ENCODE data around the gene CTXND2. TPM values are rescaled to one million over a fixed set of nuclear protein-coding genes. Genes with fewer than 3 reads are reported as not detected.

The CTXND2 gene
- total RNA-seq, 1 experiment from 2014 or later = not detected

DNA sequence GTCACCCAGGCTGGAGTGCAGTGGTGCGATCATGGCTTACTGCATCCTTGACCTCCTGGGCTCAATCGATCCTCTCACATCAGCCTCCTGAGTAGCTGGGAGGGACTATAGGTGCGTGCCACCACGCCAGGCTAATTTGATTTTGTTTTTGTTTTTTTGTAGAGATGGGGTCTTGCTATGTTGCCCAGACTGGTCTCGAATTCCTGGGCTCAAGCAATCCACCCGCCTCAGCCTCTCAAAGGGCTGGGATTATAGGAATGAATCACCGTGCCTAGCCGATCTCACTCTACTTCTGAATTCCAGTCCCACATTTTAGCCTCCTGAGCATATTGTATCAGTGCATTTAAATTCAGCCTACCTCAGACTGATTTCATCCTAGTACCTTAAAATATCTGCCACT, 1.8 kb downstream of the CTXND2 start:
- DNase-seq = no peak
- Mint-ChIP-seq H3K27me3 (ENCODE audit: insufficient read depth, unreplicated experiment) (peaks cover 6% of the 10 kb centered on the region), H3K36me3 (ENCODE audit: insufficient read depth, unreplicated experiment) (peaks cover 5% of the 10 kb centered on the region), H3K27ac (ENCODE audit: unreplicated experiment) (no peak overlapping the region), H3K4me3 (ENCODE audit: unreplicated experiment) (no peak overlapping the region), H3K4me1 (ENCODE audit: low read depth, unreplicated experiment) (no peaks in the 10 kb centered on the region), H3K9me3 (ENCODE audit: unreplicated experiment) (no peaks in the 10 kb centered on the region)
- no peaks in the 10 kb centered on the region for H3K4me1 ChIP-seq
- H3K36me3 ChIP-seq (ENCODE audit: control insufficient read depth, insufficient read depth, low read length) = no peaks in the 10 kb centered on the region
- CTCF ChIA-PET = no interaction called here
- intact Hi-C loops (cut with micrococcal nuclease; ENCODE audit: unreplicated experiment) = no loop called here
- no peak overlapping the region for H3K4me3 ChIP-seq (ENCODE audit: low read depth, low read length)
- POLR2A ChIA-PET = no interaction called here
- TF ChIP-seq, protein P1, sequence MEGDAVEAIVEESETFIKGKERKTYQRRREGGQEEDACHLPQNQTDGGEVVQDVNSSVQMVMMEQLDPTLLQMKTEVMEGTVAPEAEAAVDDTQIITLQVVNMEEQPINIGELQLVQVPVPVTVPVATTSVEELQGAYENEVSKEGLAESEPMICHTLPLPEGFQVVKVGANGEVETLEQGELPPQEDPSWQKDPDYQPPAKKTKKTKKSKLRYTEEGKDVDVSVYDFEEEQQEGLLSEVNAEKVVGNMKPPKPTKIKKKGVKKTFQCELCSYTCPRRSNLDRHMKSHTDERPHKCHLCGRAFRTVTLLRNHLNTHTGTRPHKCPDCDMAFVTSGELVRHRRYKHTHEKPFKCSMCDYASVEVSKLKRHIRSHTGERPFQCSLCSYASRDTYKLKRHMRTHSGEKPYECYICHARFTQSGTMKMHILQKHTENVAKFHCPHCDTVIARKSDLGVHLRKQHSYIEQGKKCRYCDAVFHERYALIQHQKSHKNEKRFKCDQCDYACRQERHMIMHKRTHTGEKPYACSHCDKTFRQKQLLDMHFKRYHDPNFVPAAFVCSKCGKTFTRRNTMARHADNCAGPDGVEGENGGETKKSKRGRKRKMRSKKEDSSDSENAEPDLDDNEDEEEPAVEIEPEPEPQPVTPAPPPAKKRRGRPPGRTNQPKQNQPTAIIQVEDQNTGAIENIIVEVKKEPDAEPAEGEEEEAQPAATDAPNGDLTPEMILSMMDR (IDR thresholded peaks at IDR 0.05; ENCODE audit: insufficient read depth in 1 of 2, low read depth in 1 of 2, low read length in 1 of 2, severe bottlenecking in 1 of 2, unreplicated experiment in 1 of 2) = no peak
- no peaks in the 10 kb centered on the region for H3K27me3 ChIP-seq (replicated peaks; ENCODE audit: control insufficient read depth, insufficient read depth, low read length)
- no TSS peak for BruUV-seq (replicated peaks)
- no peaks in the 10 kb centered on the region for H3K9me3 ChIP-seq

DNA sequence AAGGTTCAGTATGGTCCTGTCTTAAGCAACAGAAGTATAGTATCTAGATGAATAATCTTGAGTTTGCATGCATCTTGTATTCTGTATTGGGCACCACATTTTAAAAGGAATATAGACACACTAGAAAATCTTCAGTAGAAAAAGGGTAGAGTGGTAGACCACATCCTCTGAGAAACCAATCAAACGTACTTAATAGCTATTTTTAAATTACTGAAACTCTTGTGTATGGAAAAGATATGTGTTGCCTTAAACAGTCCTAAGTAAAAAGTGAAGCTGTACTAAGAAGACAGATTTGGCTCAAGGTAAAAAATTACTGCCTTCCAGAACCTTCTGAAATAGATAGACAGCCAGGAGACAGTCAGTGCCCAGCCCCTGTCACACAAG, 3.1 kb downstream of the CTXND2 start:
- Histone ChIP-seq H3K4me1 (no peaks in the 10 kb centered on the region), H3K9me3 (no peaks in the 10 kb centered on the region), H3K27me3 (replicated peaks; ENCODE audit: control insufficient read depth, insufficient read depth, low read length) (no peaks in the 10 kb centered on the region), H3K4me3 (ENCODE audit: low read depth, low read length) (no peak overlapping the region), H3K36me3 (ENCODE audit: control insufficient read depth, insufficient read depth, low read length) (no peaks in the 10 kb centered on the region)
- Mint-ChIP-seq H3K4me3 (ENCODE audit: unreplicated experiment) (no peak overlapping the region), H3K9me3 (ENCODE audit: unreplicated experiment) (no peaks in the 10 kb centered on the region), H3K36me3 (ENCODE audit: insufficient read depth, unreplicated experiment) (peaks cover 5% of the 10 kb centered on the region), H3K27ac (ENCODE audit: unreplicated experiment) (no peak overlapping the region), H3K4me1 (ENCODE audit: low read depth, unreplicated experiment) (no peaks in the 10 kb centered on the region), H3K27me3 (ENCODE audit: insufficient read depth, unreplicated experiment) (peaks cover 6% of the 10 kb centered on the region)
- POLR2A ChIA-PET = no interaction called here
- CTCF ChIA-PET = interaction anchor here (1.3 kb wide), 1 partner anchor 116 kb away, joined by 4 read pairs; the partner anchor contains the start of gene MINDY1
- BruUV-seq (replicated peaks) = no TSS peak
- intact Hi-C loops (cut with micrococcal nuclease; ENCODE audit: unreplicated experiment) = no loop called here
- TF ChIP-seq, protein P1 (IDR thresholded peaks at IDR 0.05; ENCODE audit: insufficient read depth in 1 of 2, low read depth in 1 of 2, low read length in 1 of 2, severe bottlenecking in 1 of 2, unreplicated experiment in 1 of 2) = no peak
- no peak for DNase-seq

DNA sequence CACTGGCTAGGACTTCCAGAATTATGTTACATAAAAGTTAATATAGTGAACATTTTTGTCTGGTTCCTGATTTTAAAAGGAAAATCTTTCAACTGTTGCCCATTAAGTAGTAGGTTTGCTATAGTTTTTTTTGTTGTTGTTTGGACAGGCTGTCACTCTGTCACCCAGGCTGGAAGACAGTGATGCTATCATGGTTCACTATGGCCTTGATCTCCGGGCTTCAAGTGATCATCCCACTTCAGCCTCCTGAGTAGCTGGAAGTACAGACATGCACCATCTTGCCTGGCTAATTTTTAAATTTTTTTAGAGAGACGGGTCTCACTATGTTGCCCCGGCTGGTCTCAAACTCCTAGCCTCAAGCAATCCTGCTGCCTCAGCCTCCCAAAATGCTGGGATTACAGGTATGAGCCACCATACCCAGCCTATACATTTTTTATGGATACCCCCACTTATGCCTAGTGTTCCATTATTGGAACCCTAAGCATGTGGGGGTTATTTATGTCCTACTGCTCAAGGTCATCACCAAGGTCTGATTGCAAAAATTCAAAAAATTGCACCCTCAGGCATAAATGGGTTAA, 6.5 kb downstream of the CTXND2 start:
- no peak overlapping the region for H3K4me3 Mint-ChIP-seq (ENCODE audit: unreplicated experiment)
- Histone ChIP-seq H3K4me3 (ENCODE audit: low read depth, low read length) (no peak overlapping the region), H3K36me3 (ENCODE audit: control insufficient read depth, insufficient read depth, low read length) (no peaks in the 10 kb centered on the region), H3K9me3 (no peaks in the 10 kb centered on the region), H3K4me1 (no peaks in the 10 kb centered on the region), H3K27me3 (replicated peaks; ENCODE audit: control insufficient read depth, insufficient read depth, low read length) (no peaks in the 10 kb centered on the region)
- peaks cover 4% of the 10 kb centered on the region for H3K27me3 Mint-ChIP-seq (ENCODE audit: insufficient read depth, unreplicated experiment)
- H3K36me3 Mint-ChIP-seq (ENCODE audit: insufficient read depth, unreplicated experiment) = no peaks in the 10 kb centered on the region
- no peak overlapping the region for H3K27ac Mint-ChIP-seq (ENCODE audit: unreplicated experiment)
- no peaks in the 10 kb centered on the region for H3K9me3 Mint-ChIP-seq (ENCODE audit: unreplicated experiment)
- intact Hi-C loops (cut with micrococcal nuclease; ENCODE audit: unreplicated experiment) = no loop called here
- no TSS peak for BruUV-seq (replicated peaks)
- ChIA-PET CTCF (no interaction called here), POLR2A (no interaction called here)
- no peaks in the 10 kb centered on the region for H3K4me1 Mint-ChIP-seq (ENCODE audit: low read depth, unreplicated experiment)
- DNase-seq = no peak
- TF ChIP-seq, protein P1 (IDR thresholded peaks at IDR 0.05; ENCODE audit: insufficient read depth in 1 of 2, low read depth in 1 of 2, low read length in 1 of 2, severe bottlenecking in 1 of 2, unreplicated experiment in 1 of 2) = no peak
